HG03432 (cell line): Measurements from ENCODE around the gene PATJ.
A peak's percentile ranks its signal among the peaks of the same experiment; 100 is the strongest.
"Not testable (repeated sequence)": the region's sequence is repeated elsewhere in the genome, so short reads cannot be mapped to it uniquely, and the experiment has no call there.

Experiments
- ATAC-seq: cut with Tn5 transposase; IDR thresholded peaks from one replicate; pipeline ENCODE4 v1.9.1; 2021; ENCODE audit warnings: mild to moderate bottlenecking, moderate library complexity; ENCODE audit not compliant: unreplicated experiment

Gene PATJ

GRCh38 chr1:61741711-61742619, at the start of gene PATJ:
PATJ (plus strand) TSS chr1:61742480; CDS start chr1:61762893, 20,413 bp downstream.
- peak; percentile 85 for ATAC-seq

- no peak for ATAC-seq
These were observed 42.1 kb upstream of the PATJ start for GRCh38 chr1:61699911-61700851.

- no peak for ATAC-seq
These were observed 33.0 kb upstream of the PATJ start for GRCh38 chr1:61708953-61709907.

- ATAC-seq = no peak
These were observed 32.4 kb upstream of the PATJ start for GRCh38 chr1:61709908-61710289.

- ATAC-seq = peak; percentile 57
These were observed 31.0 kb upstream of the PATJ start for GRCh38 chr1:61711257-61711656.

GRCh38 chr1:61711969-61712368, 30.3 kb upstream of the PATJ start:
- no peak for ATAC-seq

GRCh38 chr1:61718996-61719663, 23.1 kb upstream of the PATJ start:
- not testable (repeated sequence) for ATAC-seq

GRCh38 chr1:61724506-61724812, 17.8 kb upstream of the PATJ start:
- ATAC-seq = no peak

- peak; percentile 100 for ATAC-seq
These were observed 17.2 kb upstream of the PATJ start, which contains the start of gene TM2D1 for GRCh38 chr1:61724813-61725694. TM2D1 (minus strand) TSS chr1:61725141; CDS start chr1:61725120, 21 bp downstream.

GRCh38 chr1:61727544-61727943, 14.7 kb upstream of the PATJ start:
- ATAC-seq = no peak

- not testable (repeated sequence) for ATAC-seq
These were observed 11.6 kb upstream of the PATJ start for GRCh38 chr1:61730679-61731078.

GRCh38 chr1:61732726-61733125, 9.6 kb upstream of the PATJ start:
- ATAC-seq = no peak

- ATAC-seq = no peak
These were observed 1.3 kb upstream of the PATJ start for GRCh38 chr1:61740751-61741700.

- ATAC-seq = peak; percentile 68
These were observed 545 bp downstream of the PATJ start for GRCh38 chr1:61742620-61743430.

GRCh38 chr1:61743431-61743705, 1.1 kb downstream of the PATJ start:
- no peak for ATAC-seq

- ATAC-seq = no peak
These were observed 1.7 kb downstream of the PATJ start for GRCh38 chr1:61743716-61744580.
